WI38 (cell line): ENCODE results near the gene ABTB2.

Experiments
- H3K4me3 ChIP-seq: 2 replicates; pipeline ENCODE4 v1.5.1; 2011; ENCODE audit warnings: low read depth, mild to moderate bottlenecking, control low read depth, low read length
- CTCF ChIP-seq: IDR thresholded peaks from 2 replicates; pipeline ENCODE4 v1.5.1; 2012; ENCODE audit warnings: low read depth, mild to moderate bottlenecking, control low read depth, low read length

The ABTB2 gene

GRCh38 chr11:34155057-34155756, 202.6 kb downstream of the ABTB2 start:
- TF ChIP-seq CTCF: no peak
- no peak overlapping the region for H3K4me3 ChIP-seq

- no peak for TF ChIP-seq CTCF
- H3K4me3 ChIP-seq: no peak overlapping the region
Measured at GRCh38 chr11:34154059-34154875, 203.5 kb downstream of the ABTB2 start.

- no peak for TF ChIP-seq CTCF
- no peak overlapping the region for H3K4me3 ChIP-seq
Measured at GRCh38 chr11:34151916-34152845, 205.6 kb downstream of the ABTB2 start.

GRCh38 chr11:34151166-34151565, 206.6 kb downstream of the ABTB2 start:
- no peak overlapping the region for H3K4me3 ChIP-seq
- TF ChIP-seq CTCF: no peak

GRCh38 chr11:34150494-34151151, 207.2 kb downstream of the ABTB2 start:
- no peak for TF ChIP-seq CTCF
- no peak overlapping the region for H3K4me3 ChIP-seq

GRCh38 chr11:34149786-34150185, 208.0 kb downstream of the ABTB2 start:
- TF ChIP-seq CTCF: peak; percentile 30
- no peak overlapping the region for H3K4me3 ChIP-seq
